GM12873 (cell line): ENCODE measurements around the gene KCNJ6.

Source experiments
- TF ChIP-seq, protein P1 (sequence below): IDR thresholded peaks from 2 replicates; pipeline ENCODE4 v1.5.1; 2012; ENCODE audit warnings: low read depth, mild to moderate bottlenecking, moderate library complexity, low read length, control low read depth; ENCODE audit not compliant: insufficient read depth; ENCODE audit errors: missing control alignments

The KCNJ6 gene

DNA sequence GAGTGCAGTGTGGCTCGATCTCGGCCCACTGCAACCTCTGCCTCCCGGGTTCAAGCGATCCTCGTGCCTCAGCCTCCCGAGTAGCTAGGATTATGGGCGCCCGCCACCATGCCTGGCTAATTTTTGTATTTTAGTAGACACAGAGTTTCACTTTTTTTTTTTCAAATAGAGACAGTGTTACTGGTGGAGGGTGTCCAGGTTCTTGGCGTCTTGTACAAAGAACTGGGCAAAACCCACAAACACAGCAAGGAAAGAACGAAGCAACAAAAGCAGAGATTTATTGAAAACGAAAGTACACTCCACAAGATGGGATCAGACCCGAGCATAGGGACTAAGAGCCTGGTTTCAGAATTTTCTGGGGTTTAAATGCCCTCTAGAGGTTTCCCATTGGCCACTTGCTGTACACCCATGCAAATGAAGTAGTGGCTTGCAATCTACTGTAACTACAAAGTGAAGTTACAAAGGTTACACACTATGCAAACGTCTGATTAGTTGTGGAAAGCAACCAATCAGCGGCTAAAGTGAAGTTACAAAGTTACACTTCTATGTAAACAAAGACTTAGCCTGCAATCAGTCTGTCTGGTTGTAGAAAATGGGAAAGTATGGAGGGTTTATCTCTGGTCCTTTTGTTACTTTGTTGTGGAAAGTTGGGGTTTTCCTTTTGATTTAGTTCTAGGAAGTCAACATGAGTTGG lies 350.6 kb downstream of the KCNJ6 start:
- TF ChIP-seq, protein P1, sequence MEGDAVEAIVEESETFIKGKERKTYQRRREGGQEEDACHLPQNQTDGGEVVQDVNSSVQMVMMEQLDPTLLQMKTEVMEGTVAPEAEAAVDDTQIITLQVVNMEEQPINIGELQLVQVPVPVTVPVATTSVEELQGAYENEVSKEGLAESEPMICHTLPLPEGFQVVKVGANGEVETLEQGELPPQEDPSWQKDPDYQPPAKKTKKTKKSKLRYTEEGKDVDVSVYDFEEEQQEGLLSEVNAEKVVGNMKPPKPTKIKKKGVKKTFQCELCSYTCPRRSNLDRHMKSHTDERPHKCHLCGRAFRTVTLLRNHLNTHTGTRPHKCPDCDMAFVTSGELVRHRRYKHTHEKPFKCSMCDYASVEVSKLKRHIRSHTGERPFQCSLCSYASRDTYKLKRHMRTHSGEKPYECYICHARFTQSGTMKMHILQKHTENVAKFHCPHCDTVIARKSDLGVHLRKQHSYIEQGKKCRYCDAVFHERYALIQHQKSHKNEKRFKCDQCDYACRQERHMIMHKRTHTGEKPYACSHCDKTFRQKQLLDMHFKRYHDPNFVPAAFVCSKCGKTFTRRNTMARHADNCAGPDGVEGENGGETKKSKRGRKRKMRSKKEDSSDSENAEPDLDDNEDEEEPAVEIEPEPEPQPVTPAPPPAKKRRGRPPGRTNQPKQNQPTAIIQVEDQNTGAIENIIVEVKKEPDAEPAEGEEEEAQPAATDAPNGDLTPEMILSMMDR = no peak

DNA sequence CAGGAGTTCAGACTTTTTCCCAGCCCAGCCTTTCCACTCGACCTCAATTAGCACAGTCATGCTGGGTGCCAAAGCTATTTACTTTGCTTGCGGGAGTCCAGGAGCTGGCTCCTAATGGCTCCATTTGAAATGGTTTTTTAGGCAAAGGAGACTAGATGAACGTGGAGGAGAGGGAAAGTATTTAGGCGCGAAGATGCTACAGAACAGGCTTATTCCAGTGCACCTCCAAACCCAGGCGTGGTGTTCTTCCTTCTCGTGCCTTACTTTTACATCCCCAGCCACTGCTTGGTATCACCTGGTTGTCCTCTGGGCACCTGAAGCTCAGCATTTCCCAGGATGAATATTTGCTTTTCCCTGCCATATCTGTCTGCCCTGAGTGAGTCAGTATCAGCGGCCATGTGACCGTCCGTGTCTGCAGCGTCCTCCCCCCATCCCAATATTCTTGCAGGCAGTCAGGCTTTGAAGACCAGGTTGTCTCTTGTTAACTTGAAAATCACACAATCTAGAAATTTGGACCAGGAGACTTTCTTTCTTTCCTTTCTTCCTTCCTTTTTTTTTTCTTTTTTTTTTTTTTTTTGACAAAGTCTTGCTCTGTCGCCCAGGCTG lies 351.2 kb downstream of the KCNJ6 start:
- TF ChIP-seq, protein P1 = no peak

DNA sequence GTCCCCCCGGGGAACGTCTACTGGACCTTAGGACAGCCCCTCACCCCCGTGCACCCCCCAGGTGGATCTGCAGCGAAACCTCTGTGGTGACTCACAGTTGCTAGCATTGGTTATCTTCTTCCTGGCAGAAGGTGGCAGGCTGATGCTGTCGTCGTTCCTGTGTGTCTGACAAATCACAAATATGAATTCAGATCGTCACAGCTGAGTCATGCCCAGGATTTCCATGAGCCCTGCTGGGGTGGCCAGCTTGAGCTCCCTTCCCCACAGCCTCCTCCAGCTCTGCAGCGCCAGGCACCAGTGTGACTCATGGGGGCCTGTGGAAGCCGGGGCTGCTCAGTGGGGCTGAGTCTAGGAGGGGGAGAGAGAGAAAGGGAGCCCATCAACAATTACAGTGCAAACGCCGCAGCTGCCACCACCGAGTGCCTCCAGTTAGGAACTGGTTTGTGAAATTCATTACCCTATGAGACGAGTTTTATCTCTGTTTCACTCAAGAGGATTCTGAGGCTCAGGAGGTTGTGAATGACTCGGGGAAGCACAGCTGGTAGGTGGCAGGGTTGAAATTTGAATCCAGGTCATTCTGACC lies 351.8 kb downstream of the KCNJ6 start:
- TF ChIP-seq, protein P1 = no peak

DNA sequence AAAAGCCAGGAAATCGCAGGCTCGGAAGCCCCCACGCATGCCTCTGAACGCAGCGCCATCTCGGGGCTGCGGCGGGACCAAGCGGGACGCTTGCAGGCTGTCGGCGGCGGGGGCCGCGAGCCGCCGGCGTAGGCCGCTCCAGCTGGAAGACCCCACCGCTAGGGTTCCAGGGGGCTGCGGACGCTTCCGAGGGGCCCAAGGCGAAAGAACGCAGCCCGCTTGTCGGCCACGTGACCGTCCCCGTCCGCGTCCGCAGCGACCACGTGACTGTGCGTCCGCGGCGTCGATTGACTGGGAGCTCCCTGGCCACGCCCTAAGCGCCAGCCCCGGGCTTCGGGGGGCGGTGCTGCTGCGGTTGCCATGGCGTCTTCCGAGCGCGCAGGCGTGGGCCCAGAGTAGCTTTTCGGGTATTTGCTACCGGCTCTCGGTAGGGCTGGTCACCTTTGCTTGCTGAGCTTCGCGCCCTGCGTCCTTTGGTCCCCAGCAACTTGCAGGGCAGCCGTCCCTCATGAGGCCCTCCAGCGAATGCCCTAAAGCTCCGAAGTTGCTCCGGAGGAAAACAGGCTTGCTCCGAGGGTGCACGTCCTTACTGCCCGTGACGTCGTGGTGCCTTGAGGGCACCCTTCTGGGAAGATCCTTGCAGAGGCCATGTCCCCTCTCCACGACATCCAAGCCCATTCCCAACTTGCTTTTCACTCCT lies 352.5 kb downstream of the KCNJ6 start:
- TF ChIP-seq, protein P1 = peak; percentile 52

DNA sequence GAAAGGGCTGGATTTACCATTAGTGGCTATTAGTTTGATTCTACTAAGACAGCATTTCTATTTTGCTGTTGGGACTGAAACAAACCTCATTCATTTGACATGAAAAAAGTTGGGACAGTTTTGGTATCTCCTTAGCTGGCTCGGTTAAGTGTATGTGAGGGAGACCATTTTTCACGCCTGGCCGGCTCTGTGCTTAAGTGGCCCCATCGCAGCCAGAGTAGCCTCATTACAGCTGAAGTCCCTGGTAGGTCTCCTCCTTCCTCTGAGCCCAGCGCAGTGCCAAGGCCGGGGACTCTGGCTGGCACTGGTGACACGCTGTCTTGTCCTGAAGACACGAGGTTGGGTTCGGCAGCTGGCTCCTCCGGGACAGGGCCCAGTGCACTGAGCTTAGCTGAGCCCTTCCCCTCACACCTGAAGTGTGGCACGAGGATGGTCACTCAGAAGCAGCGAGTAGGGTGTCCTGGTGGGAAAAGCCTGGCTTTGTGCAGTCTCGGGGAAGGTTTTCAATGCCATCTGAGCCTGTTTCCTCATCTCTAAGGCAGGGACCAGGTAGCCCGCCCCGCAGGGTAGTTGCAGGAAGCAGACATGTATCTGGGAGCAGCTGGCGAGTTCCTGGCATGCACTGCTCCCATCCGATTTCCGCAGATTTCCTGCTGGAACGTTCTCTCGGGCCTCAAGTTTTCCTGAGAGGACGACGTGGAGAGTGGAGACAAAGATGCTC lies 353.2 kb downstream of the KCNJ6 start:
- TF ChIP-seq, protein P1 = no peak

DNA sequence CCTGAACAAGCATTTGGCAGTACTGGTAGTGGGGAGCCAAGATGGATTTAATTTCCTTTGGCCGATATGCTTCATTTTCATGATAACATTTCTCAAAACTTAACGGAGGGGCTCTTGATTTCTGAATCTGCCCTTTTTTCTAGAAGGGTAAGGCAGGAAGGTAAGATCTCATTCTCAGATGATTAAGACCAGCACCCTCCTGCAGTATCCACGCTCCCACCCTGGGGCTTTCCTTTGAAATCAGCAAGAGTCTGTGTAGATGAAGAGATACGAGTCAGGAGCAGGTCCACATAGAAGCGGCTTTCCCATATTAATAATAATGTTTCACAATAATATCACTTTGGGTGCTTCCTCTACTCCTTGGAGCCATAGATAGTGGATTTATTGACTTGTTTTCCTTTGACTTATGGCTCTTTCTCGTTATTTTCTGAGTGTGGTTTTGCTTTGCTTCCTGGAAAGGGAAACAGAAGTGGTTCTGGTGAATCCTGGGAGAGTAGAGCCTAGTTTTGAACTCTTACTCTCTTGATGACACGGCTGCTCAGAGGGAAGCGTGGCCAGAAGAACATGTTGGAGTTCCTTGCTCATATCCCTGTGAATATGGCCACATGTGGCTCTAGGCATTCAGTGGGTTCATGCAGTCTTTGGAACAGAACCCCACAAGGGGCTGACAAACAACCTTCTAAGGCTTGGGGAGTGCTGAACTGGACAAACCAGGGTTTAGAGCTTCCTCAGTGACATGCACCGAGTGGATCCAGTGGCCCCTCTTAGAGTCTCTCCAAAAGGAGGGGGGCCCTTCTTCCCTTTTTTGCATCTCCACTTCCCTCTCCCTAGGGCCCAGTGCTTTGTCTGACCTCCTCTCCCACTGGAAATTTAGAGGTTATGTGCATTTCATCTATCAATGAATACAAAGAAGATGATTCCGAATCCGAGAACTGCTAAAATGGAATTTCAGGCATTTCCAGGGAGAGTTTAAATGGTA lies 354.0 kb downstream of the KCNJ6 start:
- TF ChIP-seq, protein P1 = no peak
